Measurements from ENCODE around the gene CSNK2A1.
"Not testable (repeated sequence)": the region's sequence is repeated elsewhere in the genome, so short reads cannot be mapped to it uniquely, and the experiment has no call there.

- TF ChIP-seq POLR2A, CTCF (IDR thresholded peaks at IDR 0.05): not testable (repeated sequence)
These were observed 33.1 kb downstream of the CSNK2A1 start for GRCh38 chr20:510328-511057.

All from testis (tissue), 2 donors.